ENCODE data around the gene ISOC1.

The ISOC1 gene

GRCh38 chr5:129094087-129094923, at the start of gene ISOC1:
TSS of gene ISOC1 (plus strand) at chr5:129094749. CDS start at chr5:129094767, 18 bp downstream.
- peak; percentile 86 to 89 for DNase-seq

GRCh38 chr5:129046151-129046550, 48.4 kb upstream of the ISOC1 start:
- DNase-seq = no peak

GRCh38 chr5:129048509-129048908, 46.0 kb upstream of the ISOC1 start:
- DNase-seq = no peak

GRCh38 chr5:129049126-129049799, 45.3 kb upstream of the ISOC1 start:
- no peak for DNase-seq

- no peak for DNase-seq
These were observed 43.3 kb upstream of the ISOC1 start for GRCh38 chr5:129051283-129051682.

GRCh38 chr5:129053438-129053837, 41.1 kb upstream of the ISOC1 start:
- DNase-seq = no peak

- no peak for DNase-seq
These were observed 37.2 kb upstream of the ISOC1 start for GRCh38 chr5:129057329-129057728.

- DNase-seq = no peak
These were observed 32.7 kb upstream of the ISOC1 start for GRCh38 chr5:129061849-129062248.

GRCh38 chr5:129063483-129064113, 31.0 kb upstream of the ISOC1 start:
- DNase-seq = no peak

GRCh38 chr5:129065721-129066120, 28.8 kb upstream of the ISOC1 start:
- no peak for DNase-seq

GRCh38 chr5:129067745-129068144, 26.8 kb upstream of the ISOC1 start:
- no peak for DNase-seq

- no peak for DNase-seq
These were observed 25.3 kb upstream of the ISOC1 start for GRCh38 chr5:129069292-129069691.

GRCh38 chr5:129073111-129073510, 21.4 kb upstream of the ISOC1 start:
- DNase-seq = no peak

GRCh38 chr5:129074903-129075302, 19.6 kb upstream of the ISOC1 start:
- DNase-seq = no peak

- DNase-seq = no peak
These were observed 17.0 kb upstream of the ISOC1 start for GRCh38 chr5:129077433-129078075.

GRCh38 chr5:129078247-129078646, 16.3 kb upstream of the ISOC1 start:
- no peak for DNase-seq

GRCh38 chr5:129078660-129079059, 15.9 kb upstream of the ISOC1 start:
- no peak for DNase-seq

GRCh38 chr5:129079496-129079895, 15.1 kb upstream of the ISOC1 start:
- DNase-seq = no peak

- DNase-seq = no peak
These were observed 13.8 kb upstream of the ISOC1 start for GRCh38 chr5:129080766-129081165.

GRCh38 chr5:129082225-129083136, 12.1 kb upstream of the ISOC1 start:
- no peak for DNase-seq

GRCh38 chr5:129094924-129095899, 663 bp downstream of the ISOC1 start:
- DNase-seq = peak in 1 of 2 donors; percentile 27

Measured in stimulated activated CD4-positive, alpha-beta T cell treated with anti-CD3 and anti-CD28 coated beads, Interleukin-2, amount 100 ng/mL, for 48 hours (primary cell).